MM.1S (cell line): ENCODE data around the gene ATF7.

Experiments used
- DNase-seq: peaks from one replicate; pipeline ENCODE4 v3.0.0-alpha.2; 2015
- H2AFZ ChIP-seq: fragments of 300-600 bp; sonication (generic); 2 replicates; pipeline ENCODE4 v1.6.0; 2016; ENCODE audit warnings: antibody characterized with exemption, low read length
- H3F3A ChIP-seq: fragments of 300-600 bp; sonication (generic); 2 replicates; pipeline ENCODE4 v1.6.1; 2016; ENCODE audit warnings: mild to moderate bottlenecking, antibody characterized with exemption, low read length, moderate library complexity, mixed read lengths; ENCODE audit not compliant: insufficient read depth
- H3K27ac ChIP-seq: fragments of 300-600 bp; sonication (generic); 2 replicates; pipeline ENCODE4 v1.5.1; 2016; ENCODE audit warnings: mild to moderate bottlenecking, low read length
- H3K27me3 ChIP-seq: fragments of 300-600 bp; sonication (generic); replicated peaks from 2 replicates; pipeline ENCODE4 v1.6.0; 2016; ENCODE audit warnings: low read length; ENCODE audit not compliant: insufficient read depth
- H3K36me3 ChIP-seq: fragments of 300-600 bp; sonication (generic); replicated peaks from 2 replicates; pipeline ENCODE4 v1.6.1; 2016; ENCODE audit warnings: mild to moderate bottlenecking, low read length, mixed read lengths; ENCODE audit not compliant: insufficient read depth
- H3K4me1 ChIP-seq: fragments of 300-600 bp; sonication (generic); 2 replicates; pipeline ENCODE4 v1.6.1; 2016; ENCODE audit warnings: low read length, mixed read lengths
- H3K4me2 ChIP-seq: fragments of 300-600 bp; sonication (generic); 2 replicates; pipeline ENCODE4 v1.6.0; 2016; ENCODE audit warnings: low read depth, low read length
- H3K4me3 ChIP-seq: fragments of 300-600 bp; sonication (generic); 2 replicates; pipeline ENCODE4 v1.5.1; 2016; ENCODE audit warnings: low read length, mixed read lengths
- H3K79me2 ChIP-seq: fragments of 300-600 bp; sonication (generic); 2 replicates; pipeline ENCODE4 v1.6.1; 2016; ENCODE audit warnings: mixed run types, low read length, mixed read lengths
- H3K9ac ChIP-seq: fragments of 300-600 bp; sonication (generic); 2 replicates; pipeline ENCODE4 v1.6.1; 2016; ENCODE audit warnings: low read length, mixed read lengths
- H3K9me2 ChIP-seq: fragments of 300-600 bp; sonication (generic); replicated peaks from 2 replicates; pipeline ENCODE4 v1.6.1; 2016; ENCODE audit warnings: mild to moderate bottlenecking, low read length, mixed read lengths; ENCODE audit not compliant: insufficient read depth
- H3K9me3 ChIP-seq: fragments of 300-600 bp; sonication (generic); replicated peaks from 2 replicates; pipeline ENCODE4 v1.6.1; 2016; ENCODE audit warnings: mild to moderate bottlenecking, low read length, mixed read lengths; ENCODE audit not compliant: insufficient read depth
- H4K20me1 ChIP-seq: fragments of 300-600 bp; sonication (generic); 2 replicates; pipeline ENCODE4 v1.6.1; 2016; ENCODE audit warnings: mild to moderate bottlenecking, low read length, moderate library complexity, mixed read lengths; ENCODE audit not compliant: insufficient read depth
- CTCF ChIP-seq: fragments of 300-600 bp; sonication (generic); IDR thresholded peaks from 2 replicates; pipeline ENCODE4 v1.5.1; 2016; ENCODE audit warnings: antibody characterized with exemption, low read length, mixed read lengths
- EZH2 ChIP-seq: fragments of 300-600 bp; sonication (generic); optimal IDR thresholded peaks from 2 replicates; pipeline ENCODE3; 2017; ENCODE audit warnings: low read depth, mild to moderate bottlenecking, antibody characterized with exemption, low read length, mixed read lengths
- EZH2phosphoT487 ChIP-seq: fragments of 300-600 bp; sonication (generic); IDR thresholded peaks from 2 replicates; pipeline ENCODE4 v1.6.1; 2018; ENCODE audit warnings: antibody characterized with exemption, low read length

The ATF7 gene

GRCh38 chr12:53624458-53624857 is 1.7 kb downstream of the ATF7 start:
- Histone ChIP-seq H3K79me2 (peaks cover 58% of the 10 kb centered on the region), H3K4me3 (peak overlapping the region; percentile 89; the same call in 1 of the 2 replicates), H3K9me2 (no peaks in the 10 kb centered on the region), H3F3A (peaks cover 6% of the 10 kb centered on the region; the same call in 1 of the 2 replicates), H3K36me3 (no peaks in the 10 kb centered on the region), H3K9ac (0 out of 2 replicates have a peak overlapping the region, but pooled peaks have one; percentile 80), H3K4me2 (peak overlapping the region; percentile 92; the same call in 1 of the 2 replicates), H3K27me3 (no peaks in the 10 kb centered on the region), H3K4me1 (peaks cover 16% of the 10 kb centered on the region), H4K20me1 (no peaks in the 10 kb centered on the region), H3K27ac (no peak overlapping the region), H3K9me3 (no peaks in the 10 kb centered on the region), H2AFZ (no peak overlapping the region)
- TF ChIP-seq CTCF, result no peak
- no peak for TF ChIP-seq EZH2
- TF ChIP-seq EZH2phosphoT487, result no peak
- no peak for DNase-seq

DNA sequence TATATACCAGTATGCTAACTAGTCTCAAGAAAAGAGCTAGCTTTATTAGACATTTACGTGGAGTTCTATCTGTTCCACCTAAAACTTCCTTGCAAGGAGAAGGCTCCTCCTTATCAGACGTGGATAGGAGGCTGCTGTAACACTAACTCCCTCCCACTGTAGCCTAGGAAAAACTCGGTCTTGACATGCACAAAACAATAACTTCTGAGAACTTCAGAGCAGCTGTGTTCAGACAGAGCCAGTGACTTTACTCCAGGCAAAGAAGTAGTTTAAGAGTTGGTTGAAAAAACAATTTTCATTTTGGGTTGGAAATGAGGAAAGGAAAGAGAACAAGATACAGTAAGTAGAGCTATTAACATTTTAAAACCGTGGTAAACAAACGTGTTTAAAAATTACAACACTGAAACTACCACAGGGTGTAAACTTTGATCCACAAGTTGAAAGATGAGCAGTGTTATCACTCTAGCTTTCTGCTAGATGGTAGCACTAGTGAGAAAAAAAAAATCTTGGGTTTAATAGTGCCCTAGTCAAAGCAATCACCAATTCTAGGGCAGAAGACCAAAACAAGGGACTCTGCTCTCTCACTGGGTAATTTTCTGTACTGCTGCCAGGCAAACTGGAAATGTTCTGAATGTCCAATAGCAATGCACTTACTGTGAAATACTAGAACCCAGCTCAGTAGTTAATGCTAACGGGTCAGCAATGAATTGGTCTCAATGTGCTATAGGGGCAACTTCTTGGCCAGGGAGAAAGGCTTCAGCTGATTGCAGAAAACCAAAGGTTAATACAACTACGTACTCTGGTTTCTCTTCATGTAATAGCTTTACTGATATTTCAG is 2.4 kb downstream of the ATF7 start:
- H3K36me3 ChIP-seq, result no peaks in the 10 kb centered on the region
- no peaks in the 10 kb centered on the region for H4K20me1 ChIP-seq
- TF ChIP-seq EZH2, result no peak
- peaks cover 16% of the 10 kb centered on the region for H3K4me1 ChIP-seq
- H3K79me2 ChIP-seq, result peaks cover 64% of the 10 kb centered on the region
- H3K27ac ChIP-seq, result no peak overlapping the region
- H3K4me2 ChIP-seq, result peak overlapping the region; percentile 9; the same call in 1 of the 2 replicates
- peaks cover 6% of the 10 kb centered on the region; the same call in 1 of the 2 replicates for H3F3A ChIP-seq
- H3K9ac ChIP-seq, result no peak overlapping the region
- H3K27me3 ChIP-seq, result no peaks in the 10 kb centered on the region
- no peak overlapping the region for H3K4me3 ChIP-seq
- no peak overlapping the region for H2AFZ ChIP-seq
- H3K9me3 ChIP-seq, result no peaks in the 10 kb centered on the region
- H3K9me2 ChIP-seq, result no peaks in the 10 kb centered on the region
- DNase-seq, result no peak

DNA sequence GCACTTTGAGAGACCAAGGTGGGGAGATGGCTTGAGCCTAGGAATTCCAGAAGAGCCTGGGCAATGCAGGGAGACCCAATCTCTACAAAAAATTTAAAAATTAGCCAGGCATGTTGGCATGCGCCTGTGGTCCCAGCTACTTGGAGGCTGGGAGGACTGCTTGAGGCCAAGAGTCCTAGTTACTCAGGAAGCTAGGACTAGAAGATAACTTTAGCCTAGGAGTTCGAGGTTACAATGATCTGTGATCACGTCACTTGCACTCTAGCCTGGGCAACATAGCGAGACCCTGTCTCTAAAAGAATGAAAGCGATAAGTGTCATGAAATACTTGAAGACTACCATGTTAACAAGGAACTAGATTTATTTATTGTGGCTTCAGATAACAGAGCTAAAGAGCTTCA is 3.5 kb downstream of the ATF7 start:
- Histone ChIP-seq H3K27me3 (no peaks in the 10 kb centered on the region), H3K79me2 (peaks cover 67% of the 10 kb centered on the region), H3F3A (peaks cover 6% of the 10 kb centered on the region; the same call in 1 of the 2 replicates), H3K9me3 (no peaks in the 10 kb centered on the region), H3K4me3 (no peak overlapping the region), H4K20me1 (no peaks in the 10 kb centered on the region), H3K27ac (no peak overlapping the region), H2AFZ (no peak overlapping the region), H3K36me3 (no peaks in the 10 kb centered on the region), H3K9me2 (no peaks in the 10 kb centered on the region), H3K4me2 (no peak overlapping the region), H3K9ac (no peak overlapping the region), H3K4me1 (peaks cover 16% of the 10 kb centered on the region)
- TF ChIP-seq CTCF, result no peak
- TF ChIP-seq EZH2, result no peak
- no peak for TF ChIP-seq EZH2phosphoT487
- no peak for DNase-seq
